Fibroblast of skin of left quadriceps (primary cell): Measurements from ENCODE around the gene SPON1.
"Not testable (repeated sequence)": the region's sequence is repeated elsewhere in the genome, so short reads cannot be mapped to it uniquely, and the experiment has no call there.

Experiments used
- DNase-seq, 2 experiments: peaks; one replicate each; pipeline ENCODE4 v3.0.0-alpha.2; 2013; ENCODE audit warnings: low read depth in 2 of 2

SPON1 gene

DNA sequence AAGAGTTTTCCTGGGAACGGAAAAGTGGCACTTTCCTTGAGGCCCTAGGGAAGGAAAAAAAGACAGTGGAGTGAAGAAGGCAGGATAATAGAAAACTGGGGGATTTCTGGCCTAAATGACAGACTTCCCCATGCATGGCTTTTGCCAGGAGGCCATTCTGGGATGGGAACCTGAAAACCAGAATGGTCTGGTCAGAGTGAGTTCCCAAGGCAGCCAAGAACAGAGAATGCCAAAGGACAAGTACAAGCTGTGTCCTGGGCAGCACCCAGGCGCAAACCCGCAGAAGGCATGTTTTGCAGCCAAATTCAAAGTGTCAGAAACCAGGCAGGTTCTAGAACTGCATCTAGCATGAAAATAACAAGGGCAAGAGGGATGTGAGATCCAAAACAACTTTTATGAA is 162.4 kb downstream of the SPON1 start:
- no peak for DNase-seq

DNA sequence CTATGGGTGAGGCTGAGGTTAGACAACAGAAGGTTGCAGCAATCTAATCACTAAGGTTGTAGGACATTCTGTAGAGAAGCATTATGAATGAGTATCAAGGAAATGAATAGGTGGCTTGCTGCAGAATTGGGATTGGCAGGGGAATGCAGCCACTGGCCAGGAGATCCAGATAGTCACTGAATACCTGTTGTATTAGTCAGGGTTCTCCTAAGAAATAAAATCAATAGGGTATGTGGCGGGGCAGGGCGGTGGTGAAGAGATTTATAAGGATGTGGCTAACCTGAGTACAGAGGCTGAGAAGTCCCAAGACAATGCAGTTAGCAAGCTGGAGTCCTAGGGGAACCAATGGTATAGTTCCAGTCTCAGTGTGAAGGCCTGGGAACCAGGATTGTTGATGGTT is 163.0 kb downstream of the SPON1 start:
- DNase-seq, result no peak

DNA sequence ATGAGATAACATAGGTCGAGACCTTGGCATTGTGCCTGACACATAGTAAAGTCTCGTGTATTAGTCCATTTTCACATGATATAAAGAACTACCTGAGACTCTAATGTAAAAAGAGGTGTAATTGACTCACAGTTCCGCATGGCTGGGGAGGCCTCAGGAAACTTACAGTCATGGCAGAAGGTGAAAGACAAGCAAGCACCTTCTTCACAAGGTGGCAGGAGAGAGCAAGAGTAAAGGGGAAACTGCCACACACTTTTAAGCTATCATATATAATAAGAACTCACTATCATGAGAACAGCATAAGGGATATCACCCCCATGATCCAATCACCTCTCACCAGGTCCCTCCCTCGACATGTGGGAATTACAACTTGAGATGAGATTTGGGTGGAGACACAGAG is 165.2 kb downstream of the SPON1 start:
- no peak for DNase-seq

DNA sequence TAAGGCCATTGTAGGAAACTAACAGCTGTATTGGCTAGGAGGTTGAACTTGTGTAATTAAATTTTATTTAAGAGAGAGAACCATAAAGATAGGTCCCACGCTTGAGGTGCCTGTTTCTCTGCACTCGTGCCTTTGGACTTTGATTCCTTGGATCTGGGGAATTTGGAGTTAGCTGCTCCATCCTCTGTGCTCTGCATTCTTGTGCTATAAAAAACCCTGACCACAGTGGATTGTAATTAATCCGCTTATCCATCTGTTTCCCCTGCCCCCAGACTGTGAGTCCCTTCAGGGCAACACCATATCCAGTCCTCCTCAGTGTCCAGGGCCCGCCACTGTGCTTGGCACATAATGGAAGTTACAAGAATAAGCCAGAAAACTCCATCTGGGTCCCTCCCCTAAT is 169.8 kb downstream of the SPON1 start:
- DNase-seq, result peak; percentile 3 to 7

DNA sequence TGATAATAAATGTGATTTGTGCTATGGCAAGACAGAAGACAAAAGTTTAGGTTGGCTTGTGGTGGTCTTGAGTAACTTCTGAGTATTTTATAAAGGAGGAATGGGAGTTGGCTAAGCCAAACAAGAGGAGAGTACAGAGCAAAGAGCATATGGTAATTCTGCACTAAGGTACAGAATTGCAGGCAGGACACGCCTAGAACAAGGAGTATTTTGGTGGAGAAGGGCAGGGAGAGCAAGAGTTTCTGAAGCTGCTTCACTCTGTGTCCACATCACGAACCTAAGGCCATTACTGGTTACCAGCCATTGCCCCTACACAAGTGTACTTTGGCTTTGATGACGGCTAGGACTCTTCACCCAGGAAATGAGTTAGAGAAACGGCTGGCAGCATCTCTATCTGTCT is 170.9 kb downstream of the SPON1 start:
- no peak for DNase-seq

DNA sequence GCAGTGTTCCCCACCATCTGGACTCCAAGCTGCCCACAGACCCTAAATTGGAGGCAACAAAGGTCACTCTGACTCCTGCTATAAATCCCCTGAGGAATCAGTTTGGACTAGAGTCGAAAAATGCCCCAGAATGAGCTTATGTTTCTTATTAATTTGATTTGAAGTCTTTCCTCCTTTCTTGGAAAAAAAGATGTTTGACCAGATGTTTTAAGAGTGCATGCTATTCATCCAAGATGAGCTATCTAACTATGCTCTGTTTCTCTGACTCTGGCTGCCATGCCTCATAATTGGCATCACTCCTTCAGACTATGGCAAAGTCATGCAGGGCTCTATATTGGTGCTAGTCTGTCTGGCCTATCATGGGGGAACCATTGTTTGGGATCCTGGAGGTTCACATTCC is 174.0 kb downstream of the SPON1 start:
- no peak for DNase-seq

DNA sequence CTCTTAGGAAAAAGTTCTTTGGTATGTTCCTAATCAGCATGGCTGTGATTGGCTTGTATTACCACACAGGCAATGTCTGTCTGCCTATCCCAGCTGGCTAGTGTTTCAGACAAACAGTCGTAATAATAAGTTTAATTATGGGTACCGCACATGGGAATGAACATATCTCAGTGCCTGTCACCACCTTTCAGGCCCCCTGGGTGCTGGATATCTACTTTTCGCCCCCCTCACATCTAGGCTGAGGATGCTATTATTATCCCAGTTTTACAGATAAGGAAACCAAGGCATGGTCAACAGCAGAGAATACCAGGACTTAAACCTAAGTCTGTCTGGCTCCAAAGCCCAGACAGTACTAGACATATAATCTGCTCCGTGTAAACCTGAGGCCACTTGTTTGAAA is 174.8 kb downstream of the SPON1 start:
- no peak for DNase-seq

DNA sequence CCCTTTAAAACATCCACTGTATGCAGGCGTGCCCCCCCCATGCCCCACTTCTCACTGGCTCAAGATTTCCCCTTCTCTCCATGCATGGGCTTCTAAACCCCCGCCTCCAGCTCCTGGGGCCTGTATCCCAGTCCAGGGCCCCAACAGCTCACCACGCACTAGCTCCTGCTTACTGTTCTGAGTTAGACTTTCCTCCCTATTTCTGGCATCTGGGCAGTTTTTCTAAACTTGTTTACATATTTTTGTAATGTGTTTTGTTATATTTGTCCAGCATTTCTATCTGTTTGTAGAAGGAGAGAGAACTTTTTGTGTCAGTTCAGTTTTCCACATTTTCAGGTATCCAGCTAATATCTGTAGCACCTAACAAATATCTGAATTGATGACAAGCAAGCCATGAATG is 178.5 kb downstream of the SPON1 start:
- no peak for DNase-seq

DNA sequence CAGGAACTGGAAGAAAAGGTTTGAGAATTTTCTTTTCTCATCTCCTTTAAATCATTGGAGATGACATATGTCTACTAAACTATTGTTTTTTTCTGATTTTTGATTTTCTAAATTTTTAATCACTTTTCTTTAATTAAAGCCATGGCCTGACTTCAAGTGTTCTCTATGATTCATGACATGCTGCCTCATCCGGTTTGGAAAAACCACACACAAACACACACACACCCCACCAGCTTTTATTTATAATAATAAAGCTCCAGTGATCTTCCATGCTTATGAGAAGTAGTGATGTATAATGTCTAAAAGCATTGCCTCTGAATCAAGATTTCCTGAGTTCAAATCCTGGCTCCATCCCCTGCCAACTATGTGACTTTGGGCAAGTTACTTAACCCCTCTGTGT is 179.2 kb downstream of the SPON1 start:
- DNase-seq, result no peak

DNA sequence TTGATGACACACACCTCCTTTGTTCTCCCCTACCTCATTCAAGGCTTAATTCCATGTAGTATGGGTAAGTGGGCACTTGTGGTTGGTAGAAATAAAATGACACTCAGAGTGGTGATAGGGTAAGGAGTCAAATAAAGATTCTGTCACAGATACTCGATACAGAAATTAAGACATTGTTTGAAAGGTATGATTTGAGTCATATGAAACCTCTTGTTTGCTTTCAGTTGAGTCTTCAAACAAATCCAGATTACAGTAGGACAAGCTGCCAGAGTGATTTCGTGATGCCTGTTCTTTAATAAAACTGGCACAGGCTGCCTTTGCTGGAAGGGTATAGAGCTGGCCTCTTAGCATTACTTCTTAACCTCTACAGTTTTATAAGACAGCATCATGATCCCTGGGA is 182.4 kb downstream of the SPON1 start:
- DNase-seq, result no peak

DNA sequence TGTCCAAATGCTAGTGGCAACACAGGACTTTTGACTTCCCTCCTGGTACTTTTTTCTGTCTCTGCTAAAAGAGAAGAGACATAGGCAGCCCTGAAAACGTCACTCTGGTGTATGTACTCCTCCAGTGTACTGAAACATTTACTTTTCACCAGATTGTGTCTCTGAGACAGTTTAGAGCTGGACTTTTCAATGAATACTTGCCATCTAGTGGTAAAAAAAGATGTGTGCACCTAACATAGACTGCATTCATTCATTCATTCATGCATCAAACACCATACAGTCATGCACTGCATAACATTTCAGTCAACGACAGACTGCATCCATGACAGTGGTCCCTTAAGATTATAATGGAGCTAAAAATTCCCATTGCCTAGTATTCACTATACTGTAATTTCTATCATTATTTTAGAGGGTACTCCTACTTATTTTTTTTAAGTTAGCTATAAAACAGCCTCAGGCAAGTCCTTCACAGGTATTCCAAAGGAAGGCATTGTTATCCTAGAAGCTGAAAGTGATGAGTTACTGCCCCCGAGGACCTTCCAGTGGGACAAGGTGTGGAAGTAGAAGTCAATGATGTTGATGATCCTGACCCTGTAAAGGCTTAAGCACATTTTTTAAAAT is 186.2 kb downstream of the SPON1 start:
- DNase-seq, result peak; percentile 5 to 20

DNA sequence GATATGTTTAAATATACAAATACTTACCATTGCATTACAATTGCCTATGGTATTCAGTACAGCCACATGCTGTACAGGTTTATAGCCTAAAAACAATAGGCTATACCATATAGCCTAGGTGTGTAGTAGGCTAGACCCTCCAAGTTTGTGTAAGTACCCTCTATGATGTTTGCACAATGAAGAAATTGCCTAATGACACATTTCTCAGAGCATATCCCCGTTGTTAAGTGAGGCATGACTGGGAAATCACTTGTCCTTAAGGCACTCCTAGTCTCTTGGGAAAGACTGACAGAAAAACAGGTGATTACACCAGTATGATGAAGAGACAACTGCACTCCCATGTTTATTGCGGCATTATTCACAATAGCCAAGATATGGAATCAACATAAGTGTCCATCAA is 187.2 kb downstream of the SPON1 start:
- DNase-seq, result no peak

DNA sequence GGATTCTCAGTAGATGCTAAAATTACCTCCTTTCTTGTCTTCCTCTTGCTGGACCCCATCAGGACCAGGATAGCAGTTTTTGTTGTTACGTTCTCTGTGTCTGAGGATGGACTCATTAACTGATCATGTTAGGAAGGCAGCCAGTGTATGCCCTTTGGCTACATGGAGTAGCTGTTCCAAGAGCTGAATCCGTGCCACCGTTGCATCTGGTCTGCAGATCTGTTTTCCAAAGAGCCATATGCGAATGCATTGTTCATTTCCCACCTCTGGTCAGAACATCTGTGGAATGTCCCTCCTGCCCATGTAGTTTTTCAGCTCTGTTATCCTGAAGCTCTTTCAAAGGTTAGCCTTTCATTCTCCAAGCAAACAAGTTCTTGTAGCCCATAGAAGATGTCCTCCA is 188.4 kb downstream of the SPON1 start:
- no peak for DNase-seq

DNA sequence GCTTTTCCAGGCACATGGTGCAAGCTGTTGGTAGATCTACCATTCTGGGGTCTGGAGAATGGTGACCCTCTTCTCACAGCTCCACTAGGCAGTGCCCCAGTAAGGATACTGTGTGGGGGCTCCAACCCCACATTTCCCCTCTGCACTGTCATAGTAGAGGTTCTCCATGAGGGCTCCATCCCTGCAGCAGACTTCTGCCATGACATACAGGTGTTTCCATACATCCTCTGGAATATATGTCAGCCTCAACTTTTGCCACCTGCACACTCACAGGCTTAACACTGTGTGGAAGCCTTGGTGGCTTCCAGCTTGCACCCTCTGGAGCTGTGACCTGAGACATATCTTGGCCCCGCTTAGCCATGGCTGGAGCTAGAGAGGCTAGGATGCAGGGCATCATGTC is 191.6 kb downstream of the SPON1 start:
- DNase-seq, result not testable (repeated sequence)

DNA sequence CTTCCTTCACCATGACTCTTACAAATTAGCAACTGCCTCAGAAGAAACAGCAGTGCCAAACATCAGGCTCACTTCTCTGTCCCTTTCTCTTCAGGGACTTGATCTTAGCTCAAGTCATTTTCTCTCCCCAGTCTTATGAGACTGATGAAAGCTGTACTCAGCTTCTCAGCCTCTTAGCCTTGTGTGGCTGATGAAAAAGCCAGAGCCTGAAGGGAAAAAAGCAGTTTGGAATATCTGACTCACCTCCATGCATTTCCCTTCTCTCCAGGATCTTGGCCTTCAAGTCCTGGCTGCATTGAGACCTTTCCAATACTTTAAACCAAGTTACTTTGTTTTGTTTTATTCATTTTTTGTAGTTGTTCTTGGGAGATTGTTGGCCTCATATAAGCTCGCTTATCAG is 195.9 kb downstream of the SPON1 start:
- no peak for DNase-seq

DNA sequence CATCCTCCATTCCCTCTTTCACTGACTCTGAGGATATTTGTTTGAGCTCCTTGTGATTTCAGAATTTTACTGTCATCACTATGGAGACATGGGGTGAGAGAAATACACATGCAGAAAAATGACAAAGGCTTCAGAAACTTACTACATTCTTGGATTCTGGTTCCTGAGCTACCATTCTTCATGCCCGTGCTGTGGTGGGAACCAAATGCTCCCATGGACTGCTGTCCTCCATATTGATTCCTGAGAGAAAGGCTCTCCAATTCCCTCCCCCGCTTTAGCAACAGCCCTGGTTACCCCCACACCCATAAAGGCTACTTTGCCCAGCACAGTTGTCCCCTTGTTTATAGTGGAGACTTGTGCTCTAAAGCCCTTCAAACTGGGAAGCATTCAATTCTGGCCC is 201.1 kb downstream of the SPON1 start:
- DNase-seq, result no peak

DNA sequence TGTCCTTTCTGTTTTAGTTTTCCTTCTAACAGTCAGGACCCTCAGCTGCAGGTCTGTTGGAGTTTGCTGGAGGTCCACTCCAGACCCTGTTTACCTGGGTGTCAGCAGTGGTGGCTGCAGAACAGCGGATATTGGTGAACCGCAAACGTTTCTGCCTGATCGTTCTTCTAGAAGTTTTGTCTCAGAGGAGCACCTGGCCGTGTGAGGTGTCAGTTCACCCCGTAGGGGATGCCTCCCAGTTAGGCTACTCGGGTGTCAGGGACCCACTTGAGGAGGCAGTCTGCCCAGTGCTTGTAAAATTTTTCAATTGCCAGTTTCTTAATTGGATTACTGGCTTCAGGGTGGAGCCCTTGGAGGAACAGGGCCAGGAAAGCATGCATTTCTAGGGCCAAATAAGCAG is 211.2 kb downstream of the SPON1 start:
- DNase-seq, result not testable (repeated sequence)

DNA sequence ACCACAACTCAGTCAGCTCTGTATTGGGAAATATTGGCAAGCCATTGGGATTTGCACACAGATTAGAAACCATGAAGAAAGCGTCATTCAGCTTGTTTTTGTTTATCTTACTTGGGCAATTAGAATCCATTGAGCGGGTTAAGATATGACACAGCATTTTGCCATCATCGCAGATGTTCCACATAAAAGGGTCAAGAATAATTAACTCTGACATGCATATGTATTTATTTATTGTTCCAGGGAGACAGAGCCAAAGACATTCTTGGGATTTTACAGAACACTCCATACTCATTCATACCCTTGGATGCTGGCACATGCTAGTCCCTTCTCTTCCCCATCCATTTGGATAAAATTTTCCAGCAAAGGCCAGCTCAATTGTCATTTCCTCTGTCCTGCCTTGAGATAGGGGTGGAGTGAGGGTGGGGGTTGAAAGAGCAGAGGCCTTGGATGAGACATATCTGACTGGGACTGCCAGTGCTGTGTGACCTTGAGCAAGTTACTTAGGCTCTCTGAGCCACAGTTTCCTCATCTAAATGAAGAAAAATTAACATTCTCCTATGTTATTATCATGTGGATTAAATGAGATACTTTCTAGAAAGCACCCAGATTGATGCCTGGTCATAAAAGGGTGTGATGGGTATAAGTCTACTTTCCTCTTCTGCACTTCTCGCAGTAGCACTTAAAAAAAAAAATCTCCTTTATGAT is 216.7 kb downstream of the SPON1 start:
- peak; percentile 14 to 15 for DNase-seq

DNA sequence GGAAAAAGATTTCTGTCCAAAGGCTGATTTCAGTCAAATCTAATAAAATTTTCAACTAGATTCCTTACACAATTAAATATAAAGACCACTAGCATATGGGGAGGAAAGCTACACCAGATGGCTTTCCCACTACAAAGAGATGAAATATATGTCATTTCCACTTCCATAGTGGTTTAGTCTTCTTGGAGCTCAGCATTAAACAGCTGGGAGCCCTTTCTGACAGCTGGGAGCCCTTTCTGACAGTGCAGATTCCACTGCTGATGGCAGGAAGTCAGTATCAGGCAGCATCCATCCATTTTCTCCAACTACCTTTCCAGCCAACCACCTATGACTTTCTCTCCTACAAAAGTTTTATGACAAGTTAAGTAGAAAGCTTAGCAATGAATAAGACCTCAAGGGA is 218.6 kb downstream of the SPON1 start:
- DNase-seq, result no peak

DNA sequence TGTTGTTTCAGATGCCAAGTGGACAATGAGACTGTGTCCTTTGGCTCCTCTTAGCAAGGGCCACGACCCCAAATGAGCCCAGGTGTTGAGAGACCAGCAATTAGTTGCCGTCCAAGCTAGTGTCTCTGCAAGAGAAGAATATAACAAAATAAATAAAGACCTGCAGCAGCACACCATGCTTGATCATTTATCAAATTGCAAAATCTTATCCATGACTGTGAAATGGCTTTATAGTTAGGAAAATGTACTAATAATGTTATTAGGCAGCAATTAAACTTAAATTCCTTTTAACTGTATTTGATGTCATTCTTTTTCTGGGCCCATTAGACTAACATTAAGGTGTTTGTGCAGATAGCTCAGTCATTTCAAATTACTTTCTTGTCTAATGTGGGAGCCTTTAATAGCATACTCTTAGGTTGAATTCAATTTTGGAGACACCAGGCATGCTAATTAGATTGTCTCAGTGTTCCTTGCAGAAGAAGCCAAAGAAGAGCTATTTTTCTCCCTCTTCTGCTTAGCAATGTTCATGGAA is 220.4 kb downstream of the SPON1 start:
- DNase-seq, result no peak

DNA sequence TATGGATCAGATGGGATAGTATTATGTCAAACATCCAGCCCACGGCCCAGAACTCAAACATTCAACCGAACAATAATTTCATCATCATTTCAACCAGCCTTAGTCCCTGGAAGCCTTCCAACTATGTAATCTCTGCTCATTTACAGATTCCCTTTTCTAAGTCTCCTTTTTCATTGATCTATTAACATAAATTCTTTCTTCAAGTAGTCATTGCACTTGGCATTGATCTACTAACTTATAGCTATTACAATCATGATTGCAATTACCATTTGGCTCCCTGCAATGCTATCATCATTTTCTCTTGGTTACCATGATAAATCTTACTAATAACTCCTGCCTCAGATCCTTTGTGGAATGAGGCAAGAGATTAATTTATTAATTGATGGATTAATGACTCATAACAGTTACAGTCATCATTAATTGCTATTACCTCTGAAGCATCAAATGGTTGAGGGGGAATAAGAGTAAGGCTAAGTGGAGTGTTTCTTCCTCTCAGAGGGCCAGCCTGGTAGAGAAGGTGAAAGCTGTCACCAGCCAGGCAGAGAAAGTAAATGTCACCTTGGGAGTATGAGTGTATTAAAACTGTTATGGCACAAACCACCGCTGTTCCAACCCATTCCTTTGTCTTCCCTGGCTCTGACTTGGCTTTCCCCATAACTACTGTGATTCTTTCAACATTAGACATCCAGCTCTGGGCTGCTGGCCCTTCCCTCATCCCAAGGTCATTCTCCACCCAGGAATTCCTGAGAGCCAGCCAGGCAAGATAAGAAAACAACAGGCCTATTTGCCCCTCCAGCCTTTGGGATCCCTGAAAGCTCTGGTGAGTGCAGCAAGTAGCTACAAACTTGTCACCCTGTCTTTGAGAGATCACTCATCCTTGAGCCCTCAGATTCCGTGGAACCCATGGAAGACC is 221.8 kb downstream of the SPON1 start:
- DNase-seq, result no peak

DNA sequence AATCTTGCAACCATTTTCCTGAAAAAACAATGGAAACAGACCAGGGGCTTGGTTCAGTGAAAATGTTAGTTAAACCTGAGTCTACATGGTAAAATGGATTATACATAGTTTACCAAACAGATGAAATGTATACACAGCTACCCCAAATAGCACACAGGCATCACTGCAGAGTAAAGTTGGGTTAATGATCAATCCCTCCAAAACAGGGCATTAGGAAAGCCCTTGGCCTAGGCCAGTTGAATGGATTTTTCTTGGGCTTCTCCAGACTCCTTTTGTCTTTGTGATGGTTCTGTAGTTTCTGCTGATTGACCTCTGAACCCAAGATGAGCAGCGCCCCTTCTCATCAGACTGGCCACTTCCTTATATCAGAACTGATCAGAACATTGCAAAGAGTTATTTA is 222.9 kb downstream of the SPON1 start:
- DNase-seq, result no peak
